ENCODE results near the gene AHCYL1.

GRCh38 chr1:110063781-110064180 lies 79.2 kb downstream of the AHCYL1 start:
- TF ChIP-seq GATA2 (IDR thresholded peaks at IDR 0.05; ENCODE audit: low read depth, low read length) (no peak), GATA3 (IDR thresholded peaks at IDR 0.05; ENCODE audit: low read depth, low read length) (no peak)
